GM21723 (cell line): Measurements from ENCODE around the gene EVX2.

Source experiments
- ATAC-seq: cut with Tn5 transposase; IDR thresholded peaks from one replicate; pipeline ENCODE4 v1.9.1; 2021; ENCODE audit warnings: mild to moderate bottlenecking, moderate library complexity; ENCODE audit not compliant: unreplicated experiment

Gene EVX2

DNA sequence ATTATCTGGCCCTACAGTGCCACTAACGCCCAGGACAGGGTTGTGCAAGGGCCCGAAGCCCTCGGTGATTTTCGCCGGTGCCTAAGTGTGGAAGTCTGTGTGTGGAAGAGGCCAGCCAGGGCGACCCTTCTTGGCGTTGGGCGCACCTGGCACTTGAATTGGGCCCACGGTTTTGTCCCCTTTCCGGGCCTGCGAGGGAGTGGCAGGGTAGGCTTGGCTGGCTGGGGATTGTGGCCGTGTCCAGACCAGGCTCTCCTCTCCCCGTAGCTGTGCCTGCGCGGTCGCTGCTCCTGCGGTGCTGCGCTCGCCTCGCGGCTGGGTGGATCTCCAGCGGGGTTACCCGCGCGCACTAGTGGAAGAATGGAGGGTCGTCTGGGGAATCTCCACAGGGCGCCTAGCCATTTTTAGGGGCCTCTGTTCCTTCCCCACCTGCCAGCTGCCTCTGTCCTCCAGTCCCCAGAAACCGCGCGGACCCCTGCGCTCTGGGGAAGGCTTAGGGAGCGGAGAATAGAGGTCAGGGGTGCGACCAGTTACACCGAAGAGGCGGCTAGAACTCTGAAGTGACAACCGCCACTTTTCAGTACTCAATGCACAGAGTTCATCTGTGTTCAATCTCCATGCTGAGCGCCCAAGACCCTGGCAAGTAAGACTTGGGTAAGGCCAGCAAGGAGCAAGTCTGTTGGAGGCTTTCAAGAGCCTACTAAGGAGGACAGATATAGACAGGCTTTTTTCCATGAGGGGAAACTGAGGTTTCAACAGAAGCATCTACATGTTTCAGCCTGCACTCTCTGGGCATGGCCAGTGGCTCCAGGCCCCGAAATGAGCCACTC, 16.0 kb downstream of the EVX2 start:
- no peak for ATAC-seq

- ATAC-seq, result no peak
Measured at GRCh38 chr2:176066645-176067588, 16.8 kb downstream of the EVX2 start.

DNA sequence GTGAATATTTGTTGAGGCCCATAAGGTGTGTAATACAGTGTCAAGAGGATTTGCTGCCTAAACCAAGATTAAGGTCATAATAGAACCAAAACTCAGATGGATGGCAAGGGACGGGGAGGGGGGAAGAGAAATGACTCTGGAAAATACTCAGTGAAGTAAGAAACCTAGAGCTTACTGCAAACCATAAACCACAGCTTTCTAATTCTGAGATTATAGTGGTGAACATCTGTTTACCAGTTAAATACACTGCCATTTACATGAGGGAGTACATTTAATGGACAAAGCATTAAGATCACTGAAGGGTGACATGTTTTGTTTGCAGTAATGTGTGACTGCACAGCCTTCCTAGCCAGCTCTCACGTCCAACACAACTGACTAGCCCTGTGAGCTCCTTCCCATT, 19.8 kb downstream of the EVX2 start:
- no peak for ATAC-seq

DNA sequence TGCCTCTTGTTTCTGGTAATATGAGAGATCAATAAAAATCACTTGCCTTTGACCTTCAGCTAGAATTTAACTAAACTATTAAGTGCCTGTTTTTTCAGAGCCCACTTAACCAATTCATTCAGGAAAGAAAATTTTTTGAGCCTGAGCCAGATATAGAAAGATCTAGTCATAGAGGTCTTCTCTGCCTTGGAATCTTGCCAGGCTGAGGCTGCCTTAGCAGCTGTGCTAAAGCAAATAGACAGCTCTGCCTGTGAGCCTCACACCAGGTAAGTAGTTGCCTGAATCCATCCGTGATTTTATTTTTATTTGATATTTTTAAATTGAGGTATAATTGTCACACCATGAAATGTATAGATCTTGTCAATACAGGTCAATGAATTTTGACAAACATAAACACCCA, 27.4 kb downstream of the EVX2 start:
- no peak for ATAC-seq

DNA sequence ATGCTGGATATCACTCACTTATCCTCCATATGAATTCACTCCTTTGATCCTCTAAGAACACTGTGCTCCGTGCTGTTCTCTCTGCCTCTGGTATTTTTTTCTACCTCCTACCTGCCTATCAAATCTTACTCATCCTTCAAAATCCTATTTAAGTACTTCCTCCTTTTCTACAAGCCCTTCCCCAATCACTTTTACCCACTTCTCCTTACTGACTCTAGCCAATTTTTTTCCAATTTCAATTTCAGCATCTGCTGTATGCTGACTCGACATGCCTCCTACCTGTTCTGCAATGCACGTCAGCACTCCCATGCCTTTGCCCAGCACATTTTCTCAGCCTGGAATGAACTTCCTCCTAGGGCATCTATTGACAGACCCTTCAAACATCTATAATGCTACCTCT, 44.4 kb downstream of the EVX2 start:
- ATAC-seq, result no peak

DNA sequence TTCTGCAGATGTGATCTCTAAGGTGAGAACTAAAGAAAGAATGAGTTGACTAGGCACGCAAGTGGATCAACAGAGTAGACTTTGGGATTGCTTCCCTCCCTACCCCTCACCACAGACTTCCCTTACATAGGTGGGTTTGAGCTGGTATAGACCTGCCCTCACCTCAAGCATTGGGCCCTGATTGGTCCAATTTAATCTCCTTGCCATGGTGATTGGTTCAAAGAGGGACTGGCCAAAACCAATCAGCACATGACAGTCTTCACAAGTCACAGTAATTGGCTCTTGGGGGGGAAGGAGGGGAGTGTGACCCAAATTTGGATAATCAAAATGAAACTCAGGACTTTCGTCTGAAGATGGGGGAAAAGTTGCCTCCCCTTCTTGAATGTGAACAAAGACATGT, 45.1 kb downstream of the EVX2 start:
- no peak for ATAC-seq

DNA sequence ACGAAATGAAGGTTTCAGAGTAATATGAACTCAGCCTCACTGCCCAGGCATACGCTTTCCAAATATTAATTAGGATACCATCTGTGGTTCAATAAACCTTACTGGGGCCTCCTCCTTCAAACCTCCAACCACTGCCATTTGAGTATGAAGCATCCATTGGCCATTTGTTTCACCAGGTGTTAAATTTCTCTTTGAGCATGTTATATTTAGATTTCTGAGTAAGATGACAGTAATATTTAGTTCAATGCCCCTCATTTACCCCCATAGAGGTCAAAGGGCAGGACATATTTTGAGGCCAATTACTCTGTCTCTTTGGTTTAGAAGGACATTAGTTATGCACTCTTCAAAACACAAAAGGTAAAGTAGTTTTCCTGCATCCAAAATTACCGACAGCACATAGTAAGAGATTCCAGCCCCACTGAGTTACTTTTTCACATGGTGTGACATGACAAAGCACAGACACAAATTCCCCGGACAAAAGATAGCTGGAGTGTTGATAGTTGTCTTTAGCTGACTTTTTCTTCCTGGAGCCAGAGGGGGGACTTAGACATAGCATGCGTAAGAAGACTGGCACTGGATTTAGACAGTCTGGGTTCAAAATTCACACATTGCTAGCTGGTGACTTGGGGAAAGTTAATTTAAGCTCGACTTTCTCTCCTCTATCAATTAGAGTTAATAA, 48.6 kb downstream of the EVX2 start:
- no peak for ATAC-seq

- ATAC-seq, result no peak
Measured at GRCh38 chr2:176027806-176028205, 56.0 kb downstream of the EVX2 start.
